ENCODE measurements around the gene HIBADH. TPM values are rescaled to one million over a fixed set of nuclear protein-coding genes. Genes with fewer than 3 reads are reported as not detected.

The HIBADH gene
- total RNA-seq, 1 donor from 2014 or later = 39.1 TPM

GRCh38 chr7:27607210-27607606, 55.5 kb downstream of the HIBADH start:
- H3K27ac ChIP-seq (ENCODE audit: low read depth, low read length) = no peak overlapping the region

GRCh38 chr7:27606270-27607209, 56.1 kb downstream of the HIBADH start:
- H3K9ac ChIP-seq (ENCODE audit: low read depth in 1 of 3, low read length in 3 of 3) = no peak overlapping the region
- H3K27ac ChIP-seq (ENCODE audit: low read depth, low read length) = no peak overlapping the region
- H3K4me1 ChIP-seq (ENCODE audit: control insufficient read depth in 3 of 3, insufficient read depth in 3 of 3, low read length in 3 of 3) = no peaks in the 10 kb centered on the region
- no peaks in the 10 kb centered on the region for H3K36me3 ChIP-seq (ENCODE audit: control insufficient read depth in 3 of 3, insufficient read depth in 3 of 3, low read length in 3 of 3)
- no peaks in the 10 kb centered on the region for H3K27me3 ChIP-seq (ENCODE audit: control insufficient read depth in 3 of 3, insufficient read depth in 3 of 3, low read length in 3 of 3)
- H3K4me3 ChIP-seq (ENCODE audit: low read length in 3 of 3) = no peak overlapping the region
- H3K9me3 ChIP-seq (ENCODE audit: control insufficient read depth in 3 of 3, low read length in 3 of 3) = no peaks in the 10 kb centered on the region

More at GRCh38 chr7:27607210-27607606, 55.5 kb downstream of the HIBADH start:
- H3K9me3 ChIP-seq (ENCODE audit: control insufficient read depth in 3 of 3, low read length in 3 of 3) = no peaks in the 10 kb centered on the region
- H3K27me3 ChIP-seq (ENCODE audit: control insufficient read depth in 3 of 3, insufficient read depth in 3 of 3, low read length in 3 of 3) = no peaks in the 10 kb centered on the region
- no peaks in the 10 kb centered on the region for H3K36me3 ChIP-seq (ENCODE audit: control insufficient read depth in 3 of 3, insufficient read depth in 3 of 3, low read length in 3 of 3)
- no peak overlapping the region for H3K9ac ChIP-seq (ENCODE audit: low read depth in 1 of 3, low read length in 3 of 3)
- H3K4me1 ChIP-seq (ENCODE audit: control insufficient read depth in 3 of 3, insufficient read depth in 3 of 3, low read length in 3 of 3) = no peaks in the 10 kb centered on the region
- H3K4me3 ChIP-seq (ENCODE audit: low read length in 3 of 3) = no peak overlapping the region

- no peak overlapping the region for H3K27ac ChIP-seq (ENCODE audit: low read depth, low read length)
- no peaks in the 10 kb centered on the region for H3K9me3 ChIP-seq (ENCODE audit: control insufficient read depth in 3 of 3, low read length in 3 of 3)
- H3K27me3 ChIP-seq (ENCODE audit: control insufficient read depth in 3 of 3, insufficient read depth in 3 of 3, low read length in 3 of 3) = no peaks in the 10 kb centered on the region
- H3K4me3 ChIP-seq (ENCODE audit: low read length in 3 of 3) = no peak overlapping the region
- no peak overlapping the region for H3K9ac ChIP-seq (ENCODE audit: low read depth in 1 of 3, low read length in 3 of 3)
- H3K4me1 ChIP-seq (ENCODE audit: control insufficient read depth in 3 of 3, insufficient read depth in 3 of 3, low read length in 3 of 3) = no peaks in the 10 kb centered on the region
- H3K36me3 ChIP-seq (ENCODE audit: control insufficient read depth in 3 of 3, insufficient read depth in 3 of 3, low read length in 3 of 3) = no peaks in the 10 kb centered on the region
Observed at GRCh38 chr7:27605689-27606269, 56.9 kb downstream of the HIBADH start.

- Histone ChIP-seq H3K4me1 (ENCODE audit: control insufficient read depth in 3 of 3, insufficient read depth in 3 of 3, low read length in 3 of 3) (no peaks in the 10 kb centered on the region), H3K9ac (ENCODE audit: low read depth in 1 of 3, low read length in 3 of 3) (no peak overlapping the region), H3K9me3 (ENCODE audit: control insufficient read depth in 3 of 3, low read length in 3 of 3) (no peaks in the 10 kb centered on the region), H3K4me3 (ENCODE audit: low read length in 3 of 3) (no peak overlapping the region), H3K27me3 (ENCODE audit: control insufficient read depth in 3 of 3, insufficient read depth in 3 of 3, low read length in 3 of 3) (no peaks in the 10 kb centered on the region), H3K27ac (ENCODE audit: low read depth, low read length) (no peak overlapping the region), H3K36me3 (ENCODE audit: control insufficient read depth in 3 of 3, insufficient read depth in 3 of 3, low read length in 3 of 3) (no peaks in the 10 kb centered on the region)
Observed at GRCh38 chr7:27605283-27605682, 57.4 kb downstream of the HIBADH start.

DNA sequence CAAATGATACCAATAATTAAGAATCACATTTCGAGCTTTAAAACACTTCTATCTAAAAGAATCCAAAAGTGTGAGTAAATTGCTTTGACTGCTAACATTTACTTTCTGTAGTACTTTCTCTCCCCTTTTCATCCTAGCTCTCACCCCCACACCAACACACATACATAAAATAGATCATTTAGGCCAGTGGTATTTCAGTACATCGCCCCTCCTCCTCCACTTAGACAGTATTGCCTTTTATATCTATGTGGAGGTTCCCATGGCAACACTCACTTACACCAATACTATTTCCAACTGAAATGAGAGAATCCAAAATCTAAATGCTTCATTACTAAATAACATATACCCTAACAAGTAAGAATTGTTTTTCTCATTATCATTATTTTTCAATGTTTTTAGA, 58.9 kb downstream of the HIBADH start:
- no peaks in the 10 kb centered on the region for H3K9me3 ChIP-seq (ENCODE audit: control insufficient read depth in 3 of 3, low read length in 3 of 3)
- no peaks in the 10 kb centered on the region for H3K4me1 ChIP-seq (ENCODE audit: control insufficient read depth in 3 of 3, insufficient read depth in 3 of 3, low read length in 3 of 3)
- H3K27me3 ChIP-seq (ENCODE audit: control insufficient read depth in 3 of 3, insufficient read depth in 3 of 3, low read length in 3 of 3) = no peaks in the 10 kb centered on the region
- H3K4me3 ChIP-seq (ENCODE audit: low read length in 3 of 3) = no peak overlapping the region
- H3K9ac ChIP-seq (ENCODE audit: low read depth in 1 of 3, low read length in 3 of 3) = no peak overlapping the region
- H3K27ac ChIP-seq (ENCODE audit: low read depth, low read length) = no peak overlapping the region
- no peaks in the 10 kb centered on the region for H3K36me3 ChIP-seq (ENCODE audit: control insufficient read depth in 3 of 3, insufficient read depth in 3 of 3, low read length in 3 of 3)

GRCh38 chr7:27602766-27603165, 59.9 kb downstream of the HIBADH start:
- H3K9me3 ChIP-seq (ENCODE audit: control insufficient read depth in 3 of 3, low read length in 3 of 3) = no peaks in the 10 kb centered on the region
- H3K36me3 ChIP-seq (ENCODE audit: control insufficient read depth in 3 of 3, insufficient read depth in 3 of 3, low read length in 3 of 3) = no peaks in the 10 kb centered on the region
- no peak overlapping the region for H3K9ac ChIP-seq (ENCODE audit: low read depth in 1 of 3, low read length in 3 of 3)
- H3K4me1 ChIP-seq (ENCODE audit: control insufficient read depth in 3 of 3, insufficient read depth in 3 of 3, low read length in 3 of 3) = no peaks in the 10 kb centered on the region
- H3K27me3 ChIP-seq (ENCODE audit: control insufficient read depth in 3 of 3, insufficient read depth in 3 of 3, low read length in 3 of 3) = no peaks in the 10 kb centered on the region
- no peak overlapping the region for H3K27ac ChIP-seq (ENCODE audit: low read depth, low read length)
- no peak overlapping the region for H3K4me3 ChIP-seq (ENCODE audit: low read length in 3 of 3)

GRCh38 chr7:27601217-27601616, 61.5 kb downstream of the HIBADH start:
- Histone ChIP-seq H3K27me3 (ENCODE audit: control insufficient read depth in 3 of 3, insufficient read depth in 3 of 3, low read length in 3 of 3) (no peaks in the 10 kb centered on the region), H3K9ac (ENCODE audit: low read depth in 1 of 3, low read length in 3 of 3) (no peak overlapping the region), H3K4me1 (ENCODE audit: control insufficient read depth in 3 of 3, insufficient read depth in 3 of 3, low read length in 3 of 3) (no peaks in the 10 kb centered on the region), H3K4me3 (ENCODE audit: low read length in 3 of 3) (no peak overlapping the region), H3K9me3 (ENCODE audit: control insufficient read depth in 3 of 3, low read length in 3 of 3) (no peaks in the 10 kb centered on the region), H3K36me3 (ENCODE audit: control insufficient read depth in 3 of 3, insufficient read depth in 3 of 3, low read length in 3 of 3) (no peaks in the 10 kb centered on the region), H3K27ac (ENCODE audit: low read depth, low read length) (no peak overlapping the region)

GRCh38 chr7:27600247-27600646, 62.4 kb downstream of the HIBADH start:
- Histone ChIP-seq H3K9ac (ENCODE audit: low read depth in 1 of 3, low read length in 3 of 3) (no peak overlapping the region), H3K27me3 (ENCODE audit: control insufficient read depth in 3 of 3, insufficient read depth in 3 of 3, low read length in 3 of 3) (no peaks in the 10 kb centered on the region), H3K27ac (ENCODE audit: low read depth, low read length) (no peak overlapping the region), H3K4me1 (ENCODE audit: control insufficient read depth in 3 of 3, insufficient read depth in 3 of 3, low read length in 3 of 3) (no peaks in the 10 kb centered on the region), H3K9me3 (ENCODE audit: control insufficient read depth in 3 of 3, low read length in 3 of 3) (no peaks in the 10 kb centered on the region), H3K36me3 (ENCODE audit: control insufficient read depth in 3 of 3, insufficient read depth in 3 of 3, low read length in 3 of 3) (no peaks in the 10 kb centered on the region), H3K4me3 (ENCODE audit: low read length in 3 of 3) (no peak overlapping the region)

DNA sequence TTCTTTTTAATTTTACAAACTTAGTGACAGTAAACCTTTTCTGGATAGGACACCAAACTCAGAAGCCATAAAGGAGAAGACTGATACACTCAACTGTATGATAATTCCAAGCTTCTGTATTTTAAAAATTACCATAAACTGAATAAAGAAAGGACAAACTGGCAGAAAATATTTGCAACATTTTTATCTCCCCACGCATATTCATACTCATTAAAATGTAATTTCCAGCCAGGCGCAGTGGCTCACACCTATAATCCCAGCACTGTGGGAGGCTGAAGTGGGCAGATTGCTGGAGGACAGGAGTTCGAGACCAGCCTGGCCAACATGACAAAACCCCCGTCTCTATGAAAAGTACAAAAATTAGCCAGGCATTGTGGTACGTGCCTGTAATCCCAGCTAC, 67.7 kb downstream of the HIBADH start:
- Histone ChIP-seq H3K27me3 (ENCODE audit: control insufficient read depth in 3 of 3, insufficient read depth in 3 of 3, low read length in 3 of 3) (no peaks in the 10 kb centered on the region), H3K36me3 (ENCODE audit: control insufficient read depth in 3 of 3, insufficient read depth in 3 of 3, low read length in 3 of 3) (no peaks in the 10 kb centered on the region), H3K4me1 (ENCODE audit: control insufficient read depth in 3 of 3, insufficient read depth in 3 of 3, low read length in 3 of 3) (no peaks in the 10 kb centered on the region), H3K9me3 (ENCODE audit: control insufficient read depth in 3 of 3, low read length in 3 of 3) (no peaks in the 10 kb centered on the region), H3K4me3 (ENCODE audit: low read length in 3 of 3) (no peak overlapping the region), H3K27ac (ENCODE audit: low read depth, low read length) (no peak overlapping the region), H3K9ac (ENCODE audit: low read depth in 1 of 3, low read length in 3 of 3) (no peak overlapping the region)

DNA sequence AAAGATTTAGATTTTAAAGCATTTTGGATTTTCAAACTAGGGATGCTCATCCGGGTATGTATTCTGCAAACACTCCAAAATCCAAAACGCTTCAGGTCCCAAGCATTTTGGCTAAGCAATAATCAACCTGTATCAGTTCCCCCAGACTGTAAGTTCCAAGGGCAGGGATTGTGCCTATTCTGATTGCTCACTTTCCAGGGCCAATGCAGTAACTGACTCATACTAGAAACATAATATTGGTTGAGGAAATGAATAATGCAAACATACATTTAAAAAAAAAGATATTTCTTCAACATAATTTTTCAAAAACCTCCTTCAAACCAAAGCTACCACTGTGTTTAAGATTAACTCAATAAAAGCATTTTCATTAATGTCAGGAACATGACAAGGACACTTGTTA, 69.5 kb downstream of the HIBADH start:
- Histone ChIP-seq H3K4me1 (ENCODE audit: control insufficient read depth in 3 of 3, insufficient read depth in 3 of 3, low read length in 3 of 3) (no peaks in the 10 kb centered on the region), H3K36me3 (ENCODE audit: control insufficient read depth in 3 of 3, insufficient read depth in 3 of 3, low read length in 3 of 3) (no peaks in the 10 kb centered on the region), H3K27me3 (ENCODE audit: control insufficient read depth in 3 of 3, insufficient read depth in 3 of 3, low read length in 3 of 3) (no peaks in the 10 kb centered on the region), H3K27ac (ENCODE audit: low read depth, low read length) (no peak overlapping the region), H3K9me3 (ENCODE audit: control insufficient read depth in 3 of 3, low read length in 3 of 3) (no peaks in the 10 kb centered on the region), H3K4me3 (ENCODE audit: low read length in 3 of 3) (no peak overlapping the region), H3K9ac (ENCODE audit: low read depth in 1 of 3, low read length in 3 of 3) (no peak overlapping the region)

All from skeletal muscle tissue (tissue), 4 donors.